IMR-90 (cell line): ENCODE results near the gene DLGAP3.

Experiments
- MAFK ChIP-seq: IDR thresholded peaks from 2 replicates; pipeline ENCODE4 v1.6.1; 2012; ENCODE audit warnings: low read depth, low read length, improper control_type of control experiment
- MAZ ChIP-seq: IDR thresholded peaks from 2 replicates; pipeline ENCODE4 v1.6.1; 2012; ENCODE audit warnings: low read depth, mild to moderate bottlenecking, low read length, improper control_type of control experiment, moderate library complexity, borderline replicate concordance
- MXI1 ChIP-seq: IDR thresholded peaks from 2 replicates; pipeline ENCODE4 v1.6.1; 2012; ENCODE audit warnings: low read depth, mild to moderate bottlenecking, low read length, moderate library complexity, borderline replicate concordance
- POLR2A ChIP-seq: IDR thresholded peaks from 2 replicates; pipeline ENCODE4 v1.6.1; 2012; ENCODE audit warnings: mild to moderate bottlenecking, low read depth, low read length
- RAD21 ChIP-seq: IDR thresholded peaks from 2 replicates; pipeline ENCODE4 v1.6.1; 2012; ENCODE audit warnings: low read length, improper control_type of control experiment
- RCOR1 ChIP-seq: IDR thresholded peaks from 2 replicates; pipeline ENCODE4 v1.6.1; 2012; ENCODE audit warnings: mild to moderate bottlenecking, low read length, improper control_type of control experiment; ENCODE audit not compliant: insufficient replicate concordance
- RFX5 ChIP-seq: IDR thresholded peaks from 2 replicates; pipeline ENCODE4 v1.8.0; 2012; ENCODE audit warnings: low read depth, mild to moderate bottlenecking, low read length, moderate library complexity
- USF2 ChIP-seq: fragments of 150-350 bp; IDR thresholded peaks from 2 replicates; pipeline ENCODE4 v1.6.1; 2017; ENCODE audit warnings: mild to moderate bottlenecking, antibody characterized with exemption, low read length, low read depth
- TF ChIP-seq, protein P1 (sequence below): conservative IDR thresholded peaks from 2 replicates; pipeline ENCODE4 v1.5.1; 2012; ENCODE audit warnings: mild to moderate bottlenecking, low read depth, low read length, improper control_type of control experiment

DNA sequence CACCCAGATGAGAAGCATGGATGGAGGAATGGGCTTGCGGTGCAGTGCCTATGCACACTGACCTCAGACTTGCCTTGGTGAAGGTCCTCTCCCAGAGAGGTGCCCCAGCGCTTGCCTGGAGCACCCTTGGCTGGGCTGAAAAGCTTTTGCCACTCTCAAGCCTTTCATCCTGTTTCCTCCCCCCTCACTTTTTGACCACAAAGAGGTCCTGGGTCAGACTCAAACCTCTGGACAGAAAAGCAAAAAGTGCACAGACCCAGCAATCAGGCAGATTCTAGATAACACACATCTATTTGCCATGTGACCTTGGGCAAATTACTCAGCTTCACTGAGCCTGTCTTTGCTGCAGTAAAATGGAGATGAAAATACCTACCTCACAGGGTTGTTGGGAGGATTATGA lies 48.4 kb upstream of the DLGAP3 start:
- TF ChIP-seq, protein P1, sequence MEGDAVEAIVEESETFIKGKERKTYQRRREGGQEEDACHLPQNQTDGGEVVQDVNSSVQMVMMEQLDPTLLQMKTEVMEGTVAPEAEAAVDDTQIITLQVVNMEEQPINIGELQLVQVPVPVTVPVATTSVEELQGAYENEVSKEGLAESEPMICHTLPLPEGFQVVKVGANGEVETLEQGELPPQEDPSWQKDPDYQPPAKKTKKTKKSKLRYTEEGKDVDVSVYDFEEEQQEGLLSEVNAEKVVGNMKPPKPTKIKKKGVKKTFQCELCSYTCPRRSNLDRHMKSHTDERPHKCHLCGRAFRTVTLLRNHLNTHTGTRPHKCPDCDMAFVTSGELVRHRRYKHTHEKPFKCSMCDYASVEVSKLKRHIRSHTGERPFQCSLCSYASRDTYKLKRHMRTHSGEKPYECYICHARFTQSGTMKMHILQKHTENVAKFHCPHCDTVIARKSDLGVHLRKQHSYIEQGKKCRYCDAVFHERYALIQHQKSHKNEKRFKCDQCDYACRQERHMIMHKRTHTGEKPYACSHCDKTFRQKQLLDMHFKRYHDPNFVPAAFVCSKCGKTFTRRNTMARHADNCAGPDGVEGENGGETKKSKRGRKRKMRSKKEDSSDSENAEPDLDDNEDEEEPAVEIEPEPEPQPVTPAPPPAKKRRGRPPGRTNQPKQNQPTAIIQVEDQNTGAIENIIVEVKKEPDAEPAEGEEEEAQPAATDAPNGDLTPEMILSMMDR: no peak
- TF ChIP-seq USF2 (no peak), MXI1 (no peak), POLR2A (no peak), RCOR1 (no peak), RAD21 (no peak), RFX5 (no peak), MAFK (no peak), MAZ (no peak)
